SU-DHL-6 (cell line): Measurements from ENCODE around the gene SRD5A3.

Experiments used
- CTCF ChIP-seq: fragments of 200-600 bp; sonication (generic); IDR thresholded peaks from one replicate; pipeline ENCODE4 v1.5.1; 2017; ENCODE audit warnings: antibody characterized with exemption, mild to moderate bottlenecking, low read length, moderate library complexity; ENCODE audit not compliant: insufficient read depth, poor library complexity, severe bottlenecking
- EZH2phosphoT487 ChIP-seq: fragments of 200-600 bp; sonication (generic), shearing (Covaris generic); conservative IDR thresholded peaks from 2 replicates; pipeline ENCODE4 v1.6.1; 2018; ENCODE audit warnings: mild to moderate bottlenecking, antibody characterized with exemption, low read length, moderate library complexity, mixed read lengths

DNA sequence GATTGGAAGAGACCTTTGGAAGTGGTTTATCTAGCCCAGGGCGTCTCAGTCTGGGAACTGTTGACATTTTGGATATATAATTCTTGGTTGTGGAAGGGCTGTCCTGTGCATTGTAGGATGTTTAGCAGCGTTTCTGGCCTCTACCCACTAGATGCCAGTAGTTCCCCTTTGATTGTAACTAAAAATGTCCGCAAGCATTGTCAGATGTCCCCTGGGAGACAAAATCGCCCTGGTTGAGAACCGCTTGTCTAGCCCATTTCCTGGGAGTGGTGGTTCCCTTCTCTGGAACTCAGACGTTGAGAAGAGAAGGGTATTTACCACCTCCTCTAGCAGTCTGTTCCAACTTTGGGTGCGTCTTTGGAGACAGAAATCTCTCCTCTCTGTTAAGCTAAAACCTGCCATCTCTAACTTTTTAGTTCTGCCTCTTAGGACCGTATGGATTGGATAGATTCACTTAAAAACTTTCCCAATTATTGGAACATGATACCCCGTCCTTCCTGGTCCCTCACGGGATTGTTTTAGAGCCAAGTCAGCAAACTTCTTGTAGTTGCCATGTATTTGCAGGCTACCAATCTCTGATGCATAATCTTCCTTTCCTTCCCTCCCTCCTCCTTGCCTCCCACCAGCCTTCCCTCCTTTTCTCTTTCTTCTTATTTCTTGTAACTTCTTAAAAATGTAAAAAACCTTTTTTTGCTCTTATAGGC is 63.6 kb downstream of the SRD5A3 start:
- TF ChIP-seq CTCF (no peak), EZH2phosphoT487 (no peak)
